Mononuclear cell (primary cell): ENCODE measurements around the gene LAGE3. TPM values are rescaled to one million over a fixed set of nuclear protein-coding genes. Genes with fewer than 3 reads are reported as not detected.

ENCODE experiments used
- H3K27me3 ChIP-seq: 2 replicates; pipeline ENCODE4 v1.6.0; 2011; ENCODE audit warnings: low read length, control low read depth; ENCODE audit not compliant: insufficient read depth
- H3K4me1 ChIP-seq: 2 replicates; pipeline ENCODE4 v1.5.1; 2011; ENCODE audit warnings: mild to moderate bottlenecking, low read length, control low read depth; ENCODE audit not compliant: insufficient read depth
- H3K4me3 ChIP-seq: 2 replicates; pipeline ENCODE4 v1.5.1; 2011; ENCODE audit warnings: mild to moderate bottlenecking, low read length, moderate library complexity
- H3K9me3 ChIP-seq: 2 replicates; pipeline ENCODE4 v1.5.1; 2011; ENCODE audit warnings: low read depth, mild to moderate bottlenecking, control low read depth, low read length
- total RNA-seq: library from RNA; depleted of rRNA; stranded (reverse); fragments of >200 nt; gene quantifications from one replicate; pipeline ENCODE4 v1.2.3, GENCODE V29; 2012

LAGE3 gene
- total RNA-seq, 1 donor = 2.6 TPM

DNA sequence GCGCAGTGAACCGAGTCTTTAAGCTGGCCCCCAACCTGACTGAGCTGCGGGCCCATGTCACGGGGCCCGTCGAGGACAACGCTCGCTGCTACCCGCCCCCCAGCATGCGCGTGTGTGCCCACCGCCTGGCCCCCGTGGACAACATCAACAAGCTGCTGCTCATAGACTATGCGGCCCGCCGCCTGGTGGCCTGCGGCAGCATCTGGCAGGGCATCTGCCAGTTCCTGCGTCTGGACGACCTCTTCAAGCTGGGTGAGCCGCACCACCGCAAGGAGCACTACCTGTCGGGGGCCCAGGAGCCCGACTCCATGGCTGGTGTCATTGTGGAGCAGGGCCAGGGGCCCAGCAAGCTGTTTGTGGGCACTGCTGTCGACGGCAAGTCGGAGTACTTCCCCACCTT is 18.8 kb downstream of the LAGE3 start:
- Histone ChIP-seq H3K27me3 (no peaks in the 10 kb centered on the region), H3K9me3 (no peaks in the 10 kb centered on the region), H3K4me3 (no peak overlapping the region), H3K4me1 (peaks cover 2% of the 10 kb centered on the region)

DNA sequence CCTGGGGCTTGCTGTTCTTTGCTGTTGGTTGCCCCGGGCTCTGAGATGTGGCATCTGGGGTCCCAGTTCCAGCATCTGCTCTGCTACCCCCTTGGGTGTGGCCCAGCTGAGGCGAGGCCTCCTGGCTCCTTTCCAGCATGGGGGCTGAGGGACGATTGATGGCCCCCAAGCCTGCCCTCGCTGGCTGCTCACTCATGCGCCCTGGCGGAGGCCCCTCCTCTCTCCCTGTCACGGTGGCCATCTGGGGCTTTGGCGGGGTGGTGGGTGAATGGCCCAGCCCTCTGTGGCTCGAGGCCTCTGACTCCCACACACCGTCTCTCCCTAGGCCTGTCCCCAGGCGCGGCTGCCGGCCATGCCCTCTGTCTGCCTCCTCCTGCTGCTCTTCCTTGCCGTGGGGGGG is 19.2 kb downstream of the LAGE3 start:
- peaks cover 2% of the 10 kb centered on the region for H3K4me1 ChIP-seq
- H3K27me3 ChIP-seq = no peaks in the 10 kb centered on the region
- H3K4me3 ChIP-seq = no peak overlapping the region
- H3K9me3 ChIP-seq = no peaks in the 10 kb centered on the region

DNA sequence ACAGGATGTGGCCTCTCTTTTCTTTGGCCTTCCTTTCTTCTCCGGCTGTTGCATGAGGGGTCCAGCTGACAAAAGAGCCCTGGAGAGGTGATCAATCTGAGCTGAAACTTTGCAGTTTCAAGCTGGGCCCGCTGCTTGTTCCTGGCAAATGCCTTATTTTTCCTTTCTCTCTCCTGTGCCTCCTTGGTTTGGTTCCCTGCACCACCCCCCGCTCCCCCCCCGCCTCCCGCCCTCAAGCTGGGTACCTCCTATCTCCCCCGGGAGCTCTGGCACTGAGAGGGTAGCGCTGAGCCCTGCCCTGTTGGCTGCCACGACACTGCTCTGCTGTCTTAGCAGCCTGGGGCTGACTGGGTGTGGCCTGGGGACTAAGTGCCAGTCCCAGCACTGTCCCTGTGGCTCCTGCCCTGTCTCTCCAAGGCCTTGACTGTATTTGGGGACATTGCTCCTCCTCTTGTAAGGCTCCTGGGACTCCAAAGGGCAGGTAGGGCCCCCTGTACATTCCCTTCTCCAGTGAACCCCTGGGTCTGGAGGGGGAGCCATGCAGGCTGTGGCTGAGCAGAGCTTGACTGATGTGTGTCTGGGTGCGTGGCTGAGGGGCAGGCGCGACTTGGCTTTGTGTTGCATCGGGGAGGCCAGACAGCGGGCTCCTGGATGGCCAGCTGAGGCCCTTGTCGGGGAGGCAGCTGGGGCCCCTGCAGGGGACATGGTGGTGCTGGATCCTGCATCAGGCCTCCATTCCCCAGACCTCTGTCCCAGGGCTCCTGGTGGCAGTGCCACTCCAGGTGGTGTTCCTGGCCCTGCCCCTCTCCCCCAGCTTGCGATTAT is 19.9 kb downstream of the LAGE3 start:
- peak overlapping the region; percentile 38 for H3K4me3 ChIP-seq
- no peaks in the 10 kb centered on the region for H3K27me3 ChIP-seq
- no peaks in the 10 kb centered on the region for H3K9me3 ChIP-seq
- H3K4me1 ChIP-seq = peaks cover 2% of the 10 kb centered on the region

DNA sequence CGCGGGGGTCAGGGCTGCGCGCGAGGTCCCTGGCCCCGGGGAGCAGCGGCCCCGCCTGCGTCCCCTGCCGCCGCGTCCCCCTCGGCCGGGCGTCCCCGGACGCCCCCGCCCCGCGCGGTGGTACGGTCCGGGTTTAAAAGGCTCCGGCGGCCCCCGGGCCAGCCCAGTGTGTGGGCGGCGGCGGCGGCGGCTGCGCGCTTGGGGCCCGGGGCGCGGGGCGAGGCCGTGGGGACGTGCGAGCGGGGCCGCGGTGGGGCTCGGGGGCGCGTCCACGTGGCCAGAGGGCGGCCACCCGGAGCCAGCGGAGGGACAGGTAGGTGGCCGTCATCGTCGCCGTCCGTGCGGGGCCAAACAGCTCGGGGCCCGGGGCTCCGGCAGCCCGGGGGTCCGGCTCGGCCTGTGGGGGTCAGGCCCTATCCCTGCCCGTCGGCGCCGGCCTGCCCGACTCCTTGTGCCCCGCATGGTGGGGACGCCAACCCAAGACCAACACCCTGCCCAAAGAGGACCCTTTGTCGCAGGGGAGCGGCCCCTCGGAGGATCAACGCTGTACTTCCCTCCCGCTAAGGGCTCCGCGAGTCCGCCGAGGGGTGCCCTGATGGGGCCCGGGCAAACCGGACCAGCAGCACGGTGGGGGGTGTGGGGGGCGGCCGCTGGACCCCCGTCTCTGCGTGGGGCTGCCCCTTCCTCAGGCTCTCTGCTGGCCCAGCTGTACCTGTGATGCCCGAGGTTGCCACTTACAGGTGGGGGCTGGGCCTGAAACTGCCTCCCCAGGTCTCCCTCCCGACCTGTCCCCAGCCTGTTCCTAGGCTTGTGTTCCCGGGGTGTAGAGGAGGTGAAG is 20.7 kb downstream of the LAGE3 start, which contains the start of gene PLXNA3:
TSS of gene PLXNA3 (plus strand) at position 166 of the 838 bp plus-strand sequence. CDS start 1,903 bp downstream, outside the sequence.
- no peaks in the 10 kb centered on the region for H3K27me3 ChIP-seq
- H3K9me3 ChIP-seq = no peaks in the 10 kb centered on the region
- peak within 1 kb of the TSS; percentile 38 for H3K4me3 ChIP-seq
- H3K4me1 ChIP-seq = peaks cover 2% of the 10 kb centered on the region

DNA sequence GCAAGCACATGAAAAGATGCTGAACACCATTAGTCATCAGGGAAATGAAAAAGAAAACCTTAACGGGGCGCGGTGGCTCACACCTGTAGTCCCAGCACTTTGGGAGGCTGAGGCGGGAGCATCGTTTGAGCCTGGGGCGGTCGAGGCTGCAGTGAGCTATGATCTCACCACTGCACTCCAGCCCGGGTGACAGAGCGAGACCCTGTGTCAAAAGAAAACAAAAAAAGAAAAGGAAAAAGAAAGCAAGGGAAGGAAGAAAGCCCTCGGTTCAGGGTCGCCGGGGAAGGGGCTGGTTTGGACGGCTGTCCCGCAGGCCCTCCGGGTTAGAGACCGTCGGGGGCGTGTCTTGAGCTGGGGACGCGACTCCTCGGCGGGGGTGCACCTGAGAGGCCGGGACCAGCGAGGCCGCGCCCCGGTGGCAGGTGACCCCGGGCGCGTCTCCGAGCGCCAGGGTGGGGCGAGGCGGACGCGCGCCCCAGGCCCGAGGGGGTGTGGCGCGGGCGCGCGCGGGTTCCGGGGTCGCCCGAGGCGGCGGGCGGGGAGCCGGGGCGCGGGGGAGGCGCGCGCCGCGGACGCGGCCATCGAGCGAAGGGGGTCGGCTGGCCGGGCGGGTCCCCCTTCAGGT is 21.5 kb downstream of the LAGE3 start:
- H3K27me3 ChIP-seq = no peaks in the 10 kb centered on the region
- H3K4me1 ChIP-seq = peaks cover 2% of the 10 kb centered on the region
- H3K9me3 ChIP-seq = no peaks in the 10 kb centered on the region
- peak overlapping the region; percentile 35 for H3K4me3 ChIP-seq

GRCh38 chrX:154452823-154453222 is 26.3 kb downstream of the LAGE3 start:
- H3K27me3 ChIP-seq = no peaks in the 10 kb centered on the region
- no peak overlapping the region for H3K4me3 ChIP-seq
- H3K9me3 ChIP-seq = no peaks in the 10 kb centered on the region
- no peaks in the 10 kb centered on the region for H3K4me1 ChIP-seq

DNA sequence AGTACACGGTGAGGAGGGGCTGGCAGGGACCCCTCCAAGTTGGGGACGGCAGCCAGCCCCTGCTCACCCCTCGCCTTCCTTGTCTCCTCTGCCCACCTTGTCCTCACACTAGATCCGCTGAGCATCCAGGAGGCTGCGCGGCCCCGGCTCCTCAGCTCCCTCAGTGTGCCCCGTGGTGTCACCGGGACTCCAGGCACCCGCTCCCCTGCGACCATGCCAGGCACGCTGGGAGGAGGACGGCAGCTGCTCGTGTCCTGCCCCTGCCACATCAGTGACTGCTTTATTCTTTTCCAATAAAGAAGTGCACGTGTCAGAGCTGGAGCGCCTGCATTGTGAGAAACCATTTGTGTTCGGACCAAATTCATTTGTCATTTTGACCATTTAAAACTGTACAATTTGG is 28.8 kb downstream of the LAGE3 start:
- H3K4me1 ChIP-seq = peaks cover 2% of the 10 kb centered on the region
- no peak overlapping the region for H3K4me3 ChIP-seq
- H3K9me3 ChIP-seq = no peaks in the 10 kb centered on the region
- H3K27me3 ChIP-seq = no peaks in the 10 kb centered on the region

GRCh38 chrX:154449618-154450017 is 29.5 kb downstream of the LAGE3 start:
- H3K27me3 ChIP-seq = no peaks in the 10 kb centered on the region
- peaks cover 9% of the 10 kb centered on the region for H3K4me1 ChIP-seq
- H3K9me3 ChIP-seq = no peaks in the 10 kb centered on the region
- no peak overlapping the region for H3K4me3 ChIP-seq

DNA sequence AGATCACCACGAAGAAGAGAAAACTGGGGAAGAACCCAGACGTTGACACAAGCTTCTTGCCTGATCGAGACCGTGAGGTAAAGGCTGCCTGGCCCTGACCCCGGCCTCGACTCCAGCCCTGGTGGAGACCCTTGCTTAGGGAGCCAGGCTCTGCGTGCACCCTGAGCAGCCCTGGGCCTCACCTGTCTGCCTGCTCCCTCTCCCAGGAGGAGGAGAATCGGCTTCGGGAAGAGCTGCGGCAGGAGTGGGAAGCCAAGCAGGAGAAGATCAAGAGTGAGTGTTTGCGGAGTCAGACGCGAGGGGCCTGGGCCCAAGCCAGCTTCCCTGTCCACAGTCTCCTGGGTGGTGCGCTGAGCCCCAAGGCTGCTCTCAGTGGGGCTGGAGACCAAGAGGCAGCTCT is 30.6 kb downstream of the LAGE3 start:
- Histone ChIP-seq H3K9me3 (no peaks in the 10 kb centered on the region), H3K4me3 (no peak overlapping the region), H3K4me1 (peaks cover 13% of the 10 kb centered on the region), H3K27me3 (no peaks in the 10 kb centered on the region)

DNA sequence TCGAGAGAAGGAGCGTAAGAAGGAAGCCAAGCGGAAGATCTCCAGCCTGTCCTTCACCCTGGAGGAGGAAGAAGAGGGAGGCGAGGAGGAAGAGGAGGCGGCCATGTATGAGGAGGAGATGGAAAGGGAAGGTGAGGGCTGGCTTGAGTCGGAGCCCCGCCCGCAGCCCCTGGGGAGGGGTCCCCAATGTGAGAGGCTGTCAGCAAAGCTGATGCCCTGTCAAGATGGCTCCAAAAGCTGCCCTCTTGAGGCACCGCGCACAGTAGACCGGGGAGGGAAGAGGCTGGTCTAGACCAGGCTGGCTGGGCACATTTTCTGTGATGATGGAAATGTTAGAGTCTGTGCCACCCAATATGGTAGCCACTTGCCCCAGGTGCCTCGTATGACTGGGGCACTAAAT is 32.7 kb downstream of the LAGE3 start:
- H3K9me3 ChIP-seq = no peaks in the 10 kb centered on the region
- no peaks in the 10 kb centered on the region for H3K27me3 ChIP-seq

GRCh38 chrX:154445776-154446175 is 33.3 kb downstream of the LAGE3 start:
- peaks cover 18% of the 10 kb centered on the region for H3K4me1 ChIP-seq
- no peaks in the 10 kb centered on the region for H3K9me3 ChIP-seq
- no peak overlapping the region for H3K4me3 ChIP-seq
- no peaks in the 10 kb centered on the region for H3K27me3 ChIP-seq

More for the DNA sequence above, 32.7 kb downstream of the LAGE3 start:
- Histone ChIP-seq H3K4me1 (peaks cover 18% of the 10 kb centered on the region), H3K4me3 (no peak overlapping the region)

DNA sequence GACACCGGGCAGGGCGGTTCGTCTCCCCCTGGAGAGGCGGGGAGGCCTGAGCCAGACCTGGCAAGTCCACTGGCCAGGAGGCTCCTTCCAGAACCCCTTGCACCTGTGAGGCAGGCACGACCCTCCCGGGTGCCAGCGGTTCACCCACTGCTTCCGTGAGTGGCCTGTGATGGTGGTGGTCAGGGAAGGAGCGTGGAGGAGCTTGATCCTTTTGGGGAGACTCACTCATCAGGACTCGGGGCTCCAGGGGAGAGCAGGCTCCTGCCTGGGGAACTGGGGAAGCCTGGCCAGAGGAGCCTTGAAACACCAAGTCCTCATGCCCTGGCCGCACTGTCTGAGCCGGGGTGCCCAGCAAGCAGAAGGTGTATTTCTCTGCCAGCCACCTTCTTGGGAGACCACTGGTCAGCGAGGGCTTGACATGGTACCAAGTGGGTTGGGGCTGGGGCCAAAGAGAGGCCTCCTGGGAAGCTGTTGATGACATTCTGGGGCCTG is 34.3 kb downstream of the LAGE3 start:
- Histone ChIP-seq H3K9me3 (no peaks in the 10 kb centered on the region), H3K27me3 (no peaks in the 10 kb centered on the region), H3K4me1 (peaks cover 18% of the 10 kb centered on the region), H3K4me3 (peak overlapping the region; percentile 36)

GRCh38 chrX:154443992-154444754 is 34.9 kb downstream of the LAGE3 start, which contains the start of gene FAM50A:
Gene FAM50A, plus strand, starts transcription at chrX:154444141. Its CDS starts 95 bp downstream, at chrX:154444236.
- Histone ChIP-seq H3K4me1 (peaks cover 18% of the 10 kb centered on the region), H3K9me3 (no peaks in the 10 kb centered on the region), H3K27me3 (no peaks in the 10 kb centered on the region), H3K4me3 (peak within 1 kb of the TSS; percentile 36)

GRCh38 chrX:154443479-154443910 is 35.6 kb downstream of the LAGE3 start:
- no peak overlapping the region for H3K4me3 ChIP-seq
- H3K27me3 ChIP-seq = no peaks in the 10 kb centered on the region
- H3K4me1 ChIP-seq = peaks cover 21% of the 10 kb centered on the region
- no peaks in the 10 kb centered on the region for H3K9me3 ChIP-seq
